Endothelial cell of umbilical vein (primary cell): Measurements from ENCODE around the gene VEZT. TPM values are rescaled to one million over a fixed set of nuclear protein-coding genes. Genes with fewer than 3 reads are reported as not detected.

ENCODE experiments used
- BruUV-seq: library from RNA; stranded (reverse); fragments of 400-500 nt; replicated peaks from 2 replicates; lab custom pipeline; 2021; lab: Mats Ljungman, UMichigan
- CTCF ChIA-PET: fragments of 300-600, 350-600 bp; sonication (Branson Sonifier 250); formaldehyde crosslinking; loops from one replicate; lab custom pipeline; 2021; ENCODE audit warnings: antibody characterized with exemption, inconsistent platforms; lab: Charles Lee
- POLR2A ChIA-PET: fragments of 300-600, 350-600 bp; sonication (Branson Sonifier 250); formaldehyde crosslinking; loops from one replicate; lab custom pipeline; 2021; ENCODE audit warnings: antibody characterized with exemption, inconsistent platforms; lab: Charles Lee
- DNase-seq: peaks from one replicate; pipeline ENCODE4 v3.0.0-alpha.2; 2011; ENCODE audit warnings: low read depth, low spot score
- FAIRE-seq: peaks from 2 replicates; lab custom pipeline; 2011; peaks lifted over from hg19 to GRCh38; lab: Jason Lieb, UNC
- H2AFZ ChIP-seq: 2 replicates; pipeline ENCODE4 v1.6.0; 2012; ENCODE audit warnings: low read depth, low read length, control low read depth, inconsistent platforms
- H3K27ac ChIP-seq: 2 replicates; pipeline ENCODE4 v1.5.1; 2011; ENCODE audit warnings: low read depth, mild to moderate bottlenecking, control low read depth, low read length, moderate library complexity; ENCODE audit not compliant: insufficient read depth
- H3K27me3 ChIP-seq, 2 experiments: 2 replicates each; pipeline versions ENCODE4 v1.6.0 to v1.6.1; 2011; ENCODE audit warnings: low read length in 2 of 2, mixed read lengths in 1 of 2; ENCODE audit not compliant: control insufficient read depth in 2 of 2, insufficient read depth in 2 of 2
- H3K36me3 ChIP-seq, 2 experiments: 2 replicates in 1 of 2; 3 replicates in 1 of 2; pipeline ENCODE4 v1.5.1; 2011; ENCODE audit warnings: low read length in 2 of 2, mild to moderate bottlenecking in 1 of 2, moderate library complexity in 1 of 2; ENCODE audit not compliant: control insufficient read depth in 2 of 2, insufficient read depth in 2 of 2; ENCODE audit errors: extremely low read depth in 1 of 2
- H3K4me1 ChIP-seq: 3 replicates; pipeline ENCODE4 v1.5.1; 2011; ENCODE audit warnings: mild to moderate bottlenecking, low read length; ENCODE audit not compliant: control insufficient read depth, insufficient read depth; ENCODE audit errors: extremely low read depth
- H3K4me2 ChIP-seq: 2 replicates; pipeline ENCODE4 v1.6.1; 2011; ENCODE audit warnings: low read length, control low read depth, mixed read lengths; ENCODE audit not compliant: insufficient read depth
- H3K4me3 ChIP-seq, 3 experiments: fragments of 200-600 bp in 1 of 3; sonication (generic), shearing (Covaris generic) in 1 of 3; replicated peaks in 1 of 3; 2 replicates each; pipeline ENCODE4 v1.5.1; 2011 to 2016; ENCODE audit warnings: control low read depth in 3 of 3, low read length in 3 of 3, mild to moderate bottlenecking in 2 of 3, inconsistent platforms in 1 of 3, low read depth in 1 of 3, moderate library complexity in 1 of 3; ENCODE audit not compliant: insufficient read depth in 1 of 3
- H3K79me2 ChIP-seq: 2 replicates; pipeline ENCODE4 v1.6.0; 2012; ENCODE audit warnings: low read length, inconsistent platforms; ENCODE audit not compliant: control insufficient read depth, insufficient read depth
- H3K9ac ChIP-seq: replicated peaks from 2 replicates; pipeline ENCODE3; 2011; ENCODE audit warnings: low read length, control low read depth; ENCODE audit not compliant: insufficient read depth; ENCODE audit errors: extremely low read depth
- H3K9me1 ChIP-seq: replicated peaks from 3 replicates; pipeline ENCODE4 v1.6.0; 2011; ENCODE audit warnings: mild to moderate bottlenecking, low read length; ENCODE audit not compliant: control insufficient read depth, insufficient read depth; ENCODE audit errors: extremely low read depth
- H3K9me3 ChIP-seq: replicated peaks from 2 replicates; pipeline ENCODE4 v1.5.1; 2012; ENCODE audit warnings: low read length, inconsistent platforms; ENCODE audit not compliant: control insufficient read depth, insufficient read depth
- H4K20me1 ChIP-seq: replicated peaks from 2 replicates; pipeline ENCODE3; 2011; ENCODE audit warnings: mild to moderate bottlenecking, low read length; ENCODE audit not compliant: control insufficient read depth, insufficient read depth; ENCODE audit errors: extremely low read depth
- EZH2 ChIP-seq: IDR thresholded peaks from 2 replicates; pipeline ENCODE4 v1.6.1; 2012; ENCODE audit warnings: borderline replicate concordance, low read depth, mild to moderate bottlenecking, moderate library complexity, low read length, inconsistent platforms; ENCODE audit not compliant: severe bottlenecking
- FOS ChIP-seq: IDR thresholded peaks from 2 replicates; pipeline ENCODE4 v1.6.1; 2011; ENCODE audit warnings: mild to moderate bottlenecking, low read length, moderate library complexity, borderline replicate concordance; ENCODE audit not compliant: insufficient read depth
- JUN ChIP-seq: IDR thresholded peaks from 2 replicates; pipeline ENCODE4 v1.6.1; 2011; ENCODE audit warnings: borderline replicate concordance, low read depth; ENCODE audit not compliant: insufficient read length, insufficient read depth
- MAX ChIP-seq: IDR thresholded peaks from 2 replicates; pipeline ENCODE4 v1.6.1; 2011; ENCODE audit not compliant: insufficient read depth, insufficient read length
- POLR2A ChIP-seq: IDR thresholded peaks from 2 replicates; pipeline ENCODE4 v1.6.1; 2012; ENCODE audit warnings: low read depth, mild to moderate bottlenecking, control low read depth, low read length
- POLR2AphosphoS5 ChIP-seq: IDR thresholded peaks from 2 replicates; pipeline ENCODE4 v1.6.1; 2012; ENCODE audit warnings: low read depth, mild to moderate bottlenecking, control low read depth, low read length, moderate library complexity; ENCODE audit not compliant: insufficient read depth
- dilution Hi-C: fragments of 300-500 bp; cut with MboI; formaldehyde crosslinking; loops from one replicate; pipeline ENCODE4 v1.15.0; 2019; ENCODE audit warnings: low sequenced_read_pairs; ENCODE audit not compliant: extremely low pct_ligation_motif_present
- intact Hi-C: fragments of 100-400 bp; cut with micrococcal nuclease; formaldehyde crosslinking; loops from one replicate; pipeline ENCODE4 v1.10.0; 2022
- polyA plus RNA-seq, 4 experiments: library from polyadenylated mRNA; depleted of rRNA in 3 of 4; stranded (reverse) in 3 of 4; unstranded in 1 of 4; fragments of >200 nt; gene quantifications; 2 replicates each; pipeline versions ENCODE4 v1.2.1 to v1.2.3, GENCODE V29; 2011 to 2012; ENCODE audit warnings: missing spikeins in 1 of 4
- total RNA-seq: library from RNA; stranded (reverse); gene quantifications from 2 replicates; pipeline ENCODE4 v1.2.3, GENCODE V29; 2021

VEZT gene
- total and polyA plus RNA-seq, 2 donors (not counting 3 experiments of a cell fraction or from before 2014, with no cell fraction given) = 57.8 to 91.3 TPM

DNA sequence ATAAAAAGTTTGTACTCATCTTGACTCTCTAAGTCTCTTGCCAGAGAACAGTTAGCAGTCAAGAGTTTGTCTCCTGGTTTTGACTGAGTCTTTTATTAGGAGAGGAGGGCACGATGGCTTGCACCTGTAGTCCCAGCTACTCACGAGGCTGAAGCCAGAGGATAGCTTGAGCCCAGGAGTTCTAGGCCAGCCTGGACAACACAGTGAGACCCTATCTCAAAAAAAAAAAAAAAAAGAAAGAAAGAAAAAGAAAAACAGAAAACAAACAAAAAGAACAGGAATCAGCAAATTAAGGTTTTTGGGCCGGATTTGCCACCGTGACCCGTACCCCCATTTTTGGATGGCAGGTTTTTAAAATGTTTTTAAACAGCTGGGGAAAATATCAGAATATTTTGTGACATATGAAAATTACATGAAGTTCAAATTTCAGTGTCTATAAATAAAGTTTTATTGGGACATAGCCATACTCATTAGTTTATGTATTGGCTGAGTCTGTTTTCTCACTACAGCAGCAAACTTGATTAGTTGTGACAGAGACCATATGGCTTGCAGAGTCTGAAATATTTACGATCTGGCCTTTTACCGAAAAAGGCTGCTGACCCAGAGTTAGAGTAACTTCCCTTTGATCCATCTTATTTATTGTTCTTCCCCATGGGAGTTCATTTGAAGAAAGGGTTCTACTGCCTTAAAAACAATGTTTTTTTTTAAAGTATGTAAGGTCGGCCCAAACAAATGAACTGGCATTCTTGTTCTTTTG is 31.2 kb downstream of the VEZT start:
- no peak overlapping the region for H3K27ac ChIP-seq
- H2AFZ ChIP-seq = no peak overlapping the region
- peak; percentile 18 for DNase-seq
- dilution Hi-C loops (no loop called here), intact Hi-C loops (no loop called here)
- H3K4me2 ChIP-seq = no peak overlapping the region
- ChIA-PET POLR2A (no interaction called here), CTCF (interaction anchor here (0.9 kb wide), 1 partner anchor 11 kb away, joined by 3 read pairs; no protein-coding TSS in a partner anchor)
- peaks cover 3% of the 10 kb centered on the region for H3K4me1 ChIP-seq
- peaks cover 49% of the 10 kb centered on the region for H3K79me2 ChIP-seq
- peaks cover 3% of the 10 kb centered on the region for H4K20me1 ChIP-seq
- TF ChIP-seq FOS = no peak
- no peak for TF ChIP-seq EZH2
- no peak for TF ChIP-seq MAX
- no peak for TF ChIP-seq POLR2AphosphoS5
- no peak for TF ChIP-seq POLR2A
- peaks cover 2 to 9% of the 10 kb centered on the region in 2 experiments for H3K36me3 ChIP-seq
- H3K9ac ChIP-seq = no peak overlapping the region
- no TSS peak for BruUV-seq
- no peak for FAIRE-seq
- peaks cover 5% of the 10 kb centered on the region for H3K9me1 ChIP-seq
- H3K27me3 ChIP-seq = no peaks in the 10 kb centered on the region
- no peak overlapping the region for H3K4me3 ChIP-seq
- no peaks in the 10 kb centered on the region for H3K9me3 ChIP-seq

- no peak for DNase-seq
These were observed 35.8 kb downstream of the VEZT start for GRCh38 chr12:95253386-95253785.

More at GRCh38 chr12:95253386-95253785, 35.8 kb downstream of the VEZT start:
- ChIA-PET POLR2A (no interaction called here), CTCF (no interaction called here)
- Histone ChIP-seq H4K20me1 (no peaks in the 10 kb centered on the region), H2AFZ (no peak overlapping the region), H3K9me1 (peaks cover 3% of the 10 kb centered on the region), H3K36me3 (peaks cover 8 to 10% of the 10 kb centered on the region in 2 experiments), H3K27me3 (no peaks in the 10 kb centered on the region), H3K9ac (no peak overlapping the region), H3K4me1 (peaks cover 5% of the 10 kb centered on the region), H3K9me3 (no peaks in the 10 kb centered on the region), H3K27ac (no peak overlapping the region), H3K4me3 (no peak overlapping the region), H3K4me2 (no peak overlapping the region), H3K79me2 (peaks cover 27% of the 10 kb centered on the region)
- dilution Hi-C loops (no loop called here), intact Hi-C loops (no loop called here)
- BruUV-seq = no TSS peak
- no peak for FAIRE-seq
- no peak for TF ChIP-seq FOS
- TF ChIP-seq JUN = no peak
- no peak for TF ChIP-seq EZH2
- no peak for TF ChIP-seq MAX
